GM13976 (cell line): ENCODE results near the gene CIAO2B.

ENCODE experiments used
- DNase-seq: peaks from one replicate; pipeline ENCODE4 v3.0.0; 2012; ENCODE audit warnings: low spot score
- CTCF ChIP-seq: IDR thresholded peaks from 2 replicates; pipeline ENCODE4 v1.5.1; 2012; ENCODE audit warnings: borderline replicate concordance, mild to moderate bottlenecking; ENCODE audit not compliant: insufficient read depth; ENCODE audit errors: extremely low read depth, missing control alignments, control extremely low read depth
- in situ Hi-C: fragments of 300-500 bp; cut with MboI; formaldehyde crosslinking; loops from one replicate; pipeline ENCODE4 v1.12.0; 2022; ENCODE audit warnings: low sequenced_read_pairs, mixed read lengths, inconsistent platforms; ENCODE audit not compliant: unreplicated experiment

The CIAO2B gene

GRCh38 chr16:66890799-66891198, 43.4 kb downstream of the CIAO2B start:
- TF ChIP-seq CTCF, result no peak
- in situ Hi-C loops, result no loop called here
- DNase-seq, result no peak

- in situ Hi-C loops, result no loop called here
- TF ChIP-seq CTCF, result no peak
- DNase-seq, result no peak
Measured at GRCh38 chr16:66889622-66890021, 44.6 kb downstream of the CIAO2B start.

GRCh38 chr16:66888647-66889615, 45.3 kb downstream of the CIAO2B start:
- DNase-seq, result no peak
- in situ Hi-C loops, result no loop called here
- no peak for TF ChIP-seq CTCF

GRCh38 chr16:66886914-66887313, 47.3 kb downstream of the CIAO2B start:
- DNase-seq, result no peak
- TF ChIP-seq CTCF, result no peak
- in situ Hi-C loops, result no loop called here

GRCh38 chr16:66886321-66886720, 47.9 kb downstream of the CIAO2B start:
- in situ Hi-C loops, result no loop called here
- TF ChIP-seq CTCF, result no peak
- no peak for DNase-seq

GRCh38 chr16:66885491-66885890, 48.7 kb downstream of the CIAO2B start:
- TF ChIP-seq CTCF, result no peak
- no peak for DNase-seq
- in situ Hi-C loops, result no loop called here
